Body of pancreas (tissue), 4 donors: ENCODE results near the gene KCNQ4. TPM values are rescaled to one million over a fixed set of nuclear protein-coding genes. Genes with fewer than 3 reads are reported as not detected.

ENCODE experiments used
- ATAC-seq: fragments of 150-250 bp; one replicate; pipeline ENCODE4 v1.9.1; 2016
- DNase-seq, 4 donors: peaks; one replicate each; pipeline ENCODE4 v3.0.0-alpha.2; 2019
- H3K27ac ChIP-seq, 4 donors: fragments of 200-600 bp; sonication (generic); 1 replicate in 3 of 4; 2 replicates in 1 of 4; pipeline versions ENCODE4 v1.5.1 to v1.6.1; 2016 to 2019; ENCODE audit warnings: mild to moderate bottlenecking in 1 of 4, mixed read lengths in 1 of 4, moderate library complexity in 1 of 4
- H3K27me3 ChIP-seq, 2 donors: fragments of 200-600 bp; sonication (generic); one replicate each; pipeline ENCODE4 v1.6.0; 2016; ENCODE audit warnings: mild to moderate bottlenecking in 1 of 2
- H3K36me3 ChIP-seq, 2 donors: fragments of 200-600 bp; sonication (generic); replicated peaks in 1 of 2; 2 replicates each; pipeline ENCODE4 v1.5.1; 2016; ENCODE audit warnings: low read depth in 2 of 2; ENCODE audit not compliant: insufficient read depth in 1 of 2
- H3K4me1 ChIP-seq: fragments of 200-600 bp; sonication (generic); one replicate; pipeline ENCODE4 v1.6.0; 2016
- H3K4me3 ChIP-seq, 2 donors: fragments of 200-600 bp; sonication (generic); 1 replicate in 1 of 2; 2 replicates in 1 of 2; pipeline ENCODE4 v1.5.1; 2016 to 2019
- H3K9me3 ChIP-seq, 3 donors: fragments of 200-600 bp; sonication (generic); 1 replicate in 2 of 3; 2 replicates in 1 of 3; pipeline ENCODE4 v1.5.1; 2016
- CTCF ChIP-seq, 7 experiments: fragments of 450-650 bp in 4 of 7; fragments of 200-600 bp in 3 of 7; sonication (generic) in 3 of 7; IDR thresholded peaks; one replicate each; pipeline ENCODE4 v1.5.1; 2016 to 2019; ENCODE audit warnings: antibody characterized with exemption in 7 of 7
- POLR2A ChIP-seq, 3 donors: fragments of 450-650 bp; IDR thresholded peaks; one replicate each; pipeline ENCODE4 v1.6.1; 2016; ENCODE audit warnings: antibody characterized with exemption in 3 of 3, mild to moderate bottlenecking in 2 of 3
- WGBS, 2 donors: methylation state at CpG; one replicate each; pipeline ENCODE4 v1.1.5; 2017; 5-methylcytosine and 5-hydroxymethylcytosine counted together
- intact Hi-C: fragments of 100-400 bp; cut with DNase I; formaldehyde crosslinking; loops from one replicate; pipeline ENCODE4 v1.15.1; 2023
- total RNA-seq, 2 donors: library from RNA; depleted of rRNA; stranded (reverse); fragments of >200 nt; gene quantifications; one replicate each; pipeline ENCODE4 v1.1.0, GENCODE V29; 2016

KCNQ4 gene
- total RNA-seq, 2 donors from 2014 or later: 1.8 to 4.0 TPM

- no peaks in the 10 kb centered on the region for H3K27me3 ChIP-seq
- DNase-seq: no peak
- no peak for ATAC-seq
- TF ChIP-seq CTCF (IDR thresholded peaks at IDR 0.05): no peak
- TF ChIP-seq POLR2A (IDR thresholded peaks at IDR 0.05): no peak
- 86% methylated on average over 3 of the region's 3 CpGs for WGBS, 2 donors
- no peaks in the 10 kb centered on the region for H3K9me3 ChIP-seq
- H3K4me1 ChIP-seq: peaks cover 9% of the 10 kb centered on the region
- intact Hi-C loops: no loop called here
- peaks cover 0 to 6% of the 10 kb centered on the region in 2 donors for H3K36me3 ChIP-seq
- no peak overlapping the region for H3K27ac ChIP-seq
- H3K4me3 ChIP-seq: no peak overlapping the region
Measured at GRCh38 chr1:40739455-40740008, 44.1 kb upstream of the KCNQ4 start.

- TF ChIP-seq CTCF (IDR thresholded peaks at IDR 0.05): no peak
- no peak for TF ChIP-seq POLR2A (IDR thresholded peaks at IDR 0.05)
- DNase-seq (no peak), ATAC-seq (no peak)
- Histone ChIP-seq H3K27ac (no peak overlapping the region), H3K27me3 (no peaks in the 10 kb centered on the region), H3K9me3 (no peaks in the 10 kb centered on the region), H3K36me3 (peaks cover 0 to 6% of the 10 kb centered on the region in 2 donors), H3K4me1 (peaks cover 9% of the 10 kb centered on the region), H3K4me3 (no peak overlapping the region)
- intact Hi-C loops: no loop called here
- WGBS, 2 donors: 52 to 60% methylated on average over 6 of the region's 6 CpGs
Measured at GRCh38 chr1:40740039-40740996, 43.3 kb upstream of the KCNQ4 start.

GRCh38 chr1:40740997-40741736, 42.4 kb upstream of the KCNQ4 start:
- no peak for ATAC-seq
- no peak for TF ChIP-seq POLR2A (IDR thresholded peaks at IDR 0.05)
- TF ChIP-seq CTCF (IDR thresholded peaks at IDR 0.05): no peak
- WGBS, 2 donors: 93 to 95% methylated on average over 7 of the region's 7 CpGs

GRCh38 chr1:40742363-40743061, 41.1 kb upstream of the KCNQ4 start:
- H3K36me3 ChIP-seq: peaks cover 0 to 6% of the 10 kb centered on the region in 2 donors
- H3K4me1 ChIP-seq: peaks cover 4% of the 10 kb centered on the region
- WGBS, 2 donors: 81 to 90% methylated on average over 3 of the region's 3 CpGs
- no peak overlapping the region for H3K27ac ChIP-seq
- no peaks in the 10 kb centered on the region for H3K27me3 ChIP-seq
- TF ChIP-seq POLR2A (IDR thresholded peaks at IDR 0.05): no peak
- no peak for TF ChIP-seq CTCF (IDR thresholded peaks at IDR 0.05)
- H3K9me3 ChIP-seq: no peaks in the 10 kb centered on the region
- H3K4me3 ChIP-seq: no peak overlapping the region
- DNase-seq (no peak), ATAC-seq (no peak)
- intact Hi-C loops: no loop called here

More at GRCh38 chr1:40740997-40741736, 42.4 kb upstream of the KCNQ4 start:
- Histone ChIP-seq H3K4me1 (peaks cover 7% of the 10 kb centered on the region), H3K27me3 (no peaks in the 10 kb centered on the region), H3K27ac (no peak overlapping the region), H3K9me3 (no peaks in the 10 kb centered on the region), H3K4me3 (no peak overlapping the region), H3K36me3 (peaks cover 0 to 6% of the 10 kb centered on the region in 2 donors)
- no peak for DNase-seq
- intact Hi-C loops: no loop called here
